ENCODE data around the gene ALG2.
A peak's percentile ranks its signal among the peaks of the same experiment; 100 is the strongest.

The ALG2 gene

GRCh38 chr9:99190597-99191283, 31.0 kb downstream of the ALG2 start:
- no peak for DNase-seq

GRCh38 chr9:99189887-99190596, 31.7 kb downstream of the ALG2 start:
- no peak for DNase-seq

DNA sequence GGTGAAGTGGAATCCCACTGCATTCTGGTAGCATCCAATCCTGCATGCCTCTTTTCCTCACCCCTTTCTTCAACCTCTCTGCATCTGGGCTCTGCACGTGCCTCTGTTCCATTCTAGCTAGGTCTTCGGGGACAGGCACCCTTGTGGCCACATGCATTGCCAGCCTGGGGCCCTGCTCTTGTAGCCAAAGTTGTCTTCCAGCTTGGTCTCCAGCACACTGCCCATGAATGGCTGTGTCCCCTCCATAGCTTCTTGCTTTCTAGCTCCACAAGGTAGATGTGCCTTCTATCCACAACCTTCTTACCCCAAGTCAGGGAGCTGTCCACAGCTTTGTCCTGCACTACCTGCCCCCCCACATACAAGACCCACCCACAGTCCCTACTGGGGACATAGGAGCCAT, 32.6 kb downstream of the ALG2 start:
- DNase-seq, result no peak

DNA sequence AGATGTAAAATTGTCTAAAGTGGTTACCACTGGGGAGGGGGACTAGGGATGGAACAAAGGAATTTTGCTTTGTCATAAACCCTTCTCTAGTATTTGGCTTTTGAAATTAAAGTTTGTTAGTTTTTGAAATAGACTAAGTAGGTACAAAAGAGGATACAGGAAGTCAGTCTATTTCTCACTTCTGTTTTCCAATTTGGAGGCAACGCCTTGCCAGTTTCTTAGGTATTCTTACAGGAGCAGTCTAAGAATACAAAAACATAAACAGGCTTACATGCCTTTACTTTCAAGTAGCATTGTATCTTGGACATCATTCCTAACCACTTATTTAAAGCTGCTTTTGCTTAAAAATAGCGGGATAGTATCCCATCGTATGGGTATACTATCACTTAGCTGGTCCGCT, 34.4 kb downstream of the ALG2 start:
- DNase-seq, result no peak

DNA sequence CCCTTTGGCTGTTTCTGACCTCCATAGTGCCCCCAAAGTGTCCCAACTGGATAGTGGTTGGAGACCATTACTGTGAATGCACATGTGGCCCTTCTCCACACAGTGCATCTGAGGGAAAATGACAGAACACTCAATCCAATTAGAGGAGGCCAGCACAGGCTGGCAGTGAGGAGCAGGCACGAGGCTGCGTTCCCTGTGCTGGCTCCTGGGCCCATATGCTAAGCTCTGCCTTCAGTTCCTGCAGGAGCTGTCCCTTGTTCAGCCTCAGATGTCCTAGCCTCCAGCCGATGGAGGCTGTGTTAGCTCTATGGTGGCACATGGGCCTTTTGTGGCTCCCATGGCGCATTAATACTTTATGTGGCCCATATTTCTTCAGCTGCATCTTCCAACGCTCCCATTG, 35.8 kb downstream of the ALG2 start:
- no peak for DNase-seq

- no peak for DNase-seq
These were observed 36.5 kb downstream of the ALG2 start for GRCh38 chr9:99185348-99185632.

DNA sequence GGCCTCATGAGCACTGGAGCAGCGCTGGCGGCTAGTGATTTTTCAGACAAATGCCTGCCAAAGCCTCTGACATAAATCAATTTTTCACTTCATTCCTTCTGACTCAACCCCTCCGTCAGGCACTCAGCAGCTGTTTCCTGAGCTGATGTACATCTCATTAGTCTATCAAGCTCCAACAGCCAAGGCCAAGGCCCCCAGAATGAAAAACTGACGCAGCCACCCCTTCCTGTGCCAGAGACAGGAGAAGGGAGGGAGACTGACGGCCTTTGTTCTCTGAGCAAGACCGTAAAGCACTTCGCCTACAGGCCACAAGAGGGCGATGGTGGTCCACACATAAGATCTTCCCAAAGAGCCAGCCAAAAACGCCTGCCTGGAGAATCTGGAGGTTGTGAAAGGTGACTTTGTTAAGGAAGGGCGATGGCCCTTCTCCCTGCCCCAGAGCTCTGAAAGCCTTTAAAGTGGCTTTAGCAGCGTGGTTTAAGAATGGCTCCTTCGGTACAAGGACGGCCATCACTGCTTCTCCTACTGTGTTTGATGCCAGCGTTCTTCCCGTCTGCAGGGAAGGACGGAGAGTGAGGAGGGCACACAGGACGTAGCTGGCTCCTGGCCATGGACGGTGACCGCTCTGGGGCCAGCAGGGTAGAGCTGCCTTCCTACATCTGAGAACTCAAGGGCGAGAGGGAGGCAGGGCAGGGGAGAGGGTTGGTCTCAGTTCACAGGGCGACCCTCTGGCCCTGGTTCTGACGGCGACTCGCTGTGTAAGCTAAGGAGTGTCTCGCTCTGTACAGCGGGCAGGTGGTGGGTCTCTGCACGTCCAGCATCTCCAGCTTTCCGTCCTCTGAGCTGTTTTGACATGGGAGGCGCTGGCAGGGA, 37.0 kb downstream of the ALG2 start:
- DNase-seq, result peak; percentile 89 to 90

GRCh38 chr9:99184110-99184474, 37.6 kb downstream of the ALG2 start:
- DNase-seq, result no peak

DNA sequence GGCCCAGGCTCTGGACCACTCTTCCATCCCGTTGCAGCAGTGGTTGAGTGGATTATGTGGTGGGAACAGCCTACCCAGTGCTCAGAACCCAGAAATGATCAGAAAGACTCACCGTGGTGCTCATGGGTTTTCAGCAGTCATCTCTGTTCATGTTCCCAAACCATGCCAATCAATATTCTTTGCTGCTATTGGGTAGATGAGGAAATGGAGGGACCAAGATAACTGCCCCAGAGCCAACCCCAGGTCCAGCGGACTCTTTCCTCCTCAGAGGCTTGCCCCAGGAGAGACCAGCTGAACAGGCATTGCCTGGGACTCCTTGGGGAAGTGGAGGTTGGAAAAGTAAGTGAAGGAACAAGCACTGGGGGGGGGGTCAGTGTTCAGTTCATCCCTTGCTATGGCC, 38.1 kb downstream of the ALG2 start:
- DNase-seq, result no peak

GRCh38 chr9:99182356-99182755, 39.4 kb downstream of the ALG2 start:
- DNase-seq, result no peak

DNA sequence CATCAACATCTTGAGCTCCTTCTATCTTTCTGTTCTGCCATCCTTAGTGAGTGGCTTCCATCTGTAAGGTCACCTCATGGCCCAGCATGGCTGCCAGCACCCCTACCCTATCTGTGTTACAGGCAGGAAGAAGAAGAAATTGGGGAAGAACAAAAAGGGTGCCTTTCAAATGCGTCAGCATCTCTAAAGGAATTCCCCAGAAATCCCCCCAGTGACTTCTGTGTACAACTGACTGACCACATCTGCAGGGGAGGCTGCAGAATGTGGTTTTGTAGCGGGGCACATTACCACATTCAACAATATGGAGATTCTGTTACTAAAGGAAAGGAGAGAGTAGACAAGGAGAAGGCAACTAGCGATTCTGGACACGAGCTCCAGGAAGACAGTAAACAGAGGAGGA, 40.1 kb downstream of the ALG2 start:
- DNase-seq, result no peak

DNA sequence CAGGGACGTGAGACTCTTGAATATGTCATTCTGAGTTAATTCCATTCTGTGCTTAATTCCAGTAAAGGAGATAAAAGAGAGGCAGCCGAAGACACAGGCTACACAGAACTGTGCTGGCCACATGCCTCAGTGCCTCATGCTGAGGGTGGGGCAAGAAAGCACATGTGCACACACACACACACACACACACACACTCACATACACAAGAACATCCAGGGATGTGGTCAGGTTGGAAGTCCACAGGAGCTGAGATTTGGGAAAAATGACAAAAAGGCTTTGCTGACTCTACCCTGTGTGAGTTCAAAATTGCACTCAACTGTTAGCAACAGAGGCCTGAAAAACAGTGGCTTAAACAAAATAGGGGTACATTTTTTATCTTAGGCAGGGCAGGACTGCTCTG, 40.5 kb downstream of the ALG2 start:
- no peak for DNase-seq

GRCh38 chr9:99180662-99181061, 41.1 kb downstream of the ALG2 start:
- DNase-seq, result no peak

GRCh38 chr9:99180199-99180598, 41.5 kb downstream of the ALG2 start:
- no peak for DNase-seq

- DNase-seq, result no peak
These were observed 42.5 kb downstream of the ALG2 start for GRCh38 chr9:99178912-99179872.

DNA sequence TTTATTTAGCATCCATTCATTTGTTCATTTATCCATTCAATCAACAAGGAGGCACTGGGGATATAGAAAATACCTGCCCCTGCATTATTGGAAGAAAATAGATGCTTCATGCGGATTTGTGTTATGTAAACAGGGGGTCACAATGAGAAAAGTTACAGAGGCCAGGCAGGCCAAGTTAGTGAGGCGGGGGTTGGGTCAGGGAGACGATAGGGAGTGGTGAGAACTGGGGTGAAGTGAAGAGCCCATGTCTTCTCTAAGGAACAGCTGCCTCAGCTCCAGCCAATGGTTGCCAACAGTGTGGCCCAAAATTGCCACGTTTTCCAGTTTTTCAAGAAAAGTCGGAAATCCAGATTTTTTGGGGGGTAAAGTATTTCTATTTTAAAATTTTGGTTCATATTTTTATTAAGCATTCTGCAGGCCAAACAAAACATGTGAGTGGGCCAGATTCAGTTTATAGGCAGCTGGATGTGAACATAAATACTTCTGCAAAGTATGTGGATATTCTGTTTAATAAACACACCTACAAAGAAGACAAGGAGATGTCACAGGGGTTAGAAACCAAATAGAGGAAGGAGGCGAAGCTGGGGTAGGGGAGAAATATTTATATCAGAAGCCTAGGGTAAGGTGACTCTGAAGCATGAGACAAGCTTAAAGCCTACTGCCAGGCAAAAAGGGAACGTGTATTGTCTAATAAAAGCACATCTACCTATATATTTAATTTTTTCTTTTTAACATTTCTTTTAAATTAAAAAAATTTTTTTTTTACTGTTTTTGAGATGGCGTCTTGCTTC, 44.0 kb downstream of the ALG2 start:
- DNase-seq, result no peak

GRCh38 chr9:99176527-99177013, 45.2 kb downstream of the ALG2 start:
- no peak for DNase-seq

DNA sequence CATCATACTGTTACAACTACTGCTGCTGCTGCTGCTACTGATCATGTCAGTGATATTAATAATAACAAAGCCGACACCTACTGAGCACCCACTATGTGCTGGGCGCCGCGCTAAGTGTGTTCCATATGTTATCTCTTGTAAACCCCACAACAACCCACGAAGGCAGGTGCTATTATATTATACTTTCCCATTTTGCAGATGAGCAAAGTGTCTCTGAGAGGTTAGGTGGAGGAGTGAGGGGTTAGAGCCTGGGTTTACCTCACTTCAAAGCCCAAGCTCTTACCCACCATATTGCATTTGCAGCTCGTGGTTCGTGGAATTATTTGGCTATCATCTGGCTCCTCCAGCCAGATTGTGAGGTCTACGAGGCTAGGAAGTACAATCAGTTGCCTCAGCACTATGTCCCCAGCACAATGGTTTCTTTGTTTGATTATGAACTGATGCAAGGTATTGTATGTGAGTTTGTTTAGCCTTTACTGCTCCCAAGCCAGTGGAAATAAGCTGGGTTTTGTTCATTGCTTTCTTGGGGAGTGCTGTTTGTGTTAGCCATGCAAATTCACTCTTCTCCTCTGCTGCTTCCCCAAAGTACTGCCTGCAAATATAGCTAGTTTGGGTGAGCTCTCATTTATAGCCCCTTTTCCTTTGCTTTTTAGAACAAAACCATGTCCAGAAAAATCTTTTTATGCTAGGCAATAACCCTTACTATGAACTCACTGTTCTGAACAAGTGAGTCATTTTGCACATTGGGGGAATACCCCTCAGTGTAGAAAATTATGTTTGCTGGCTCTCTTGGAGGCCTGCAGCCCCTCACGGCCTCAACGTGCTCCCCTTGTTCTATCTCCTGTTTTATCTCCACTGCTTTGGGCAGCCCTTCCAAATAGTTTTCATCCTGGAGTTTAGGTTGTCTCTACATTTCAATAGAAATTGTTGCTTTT, 47.9 kb downstream of the ALG2 start:
- no peak for DNase-seq

DNA sequence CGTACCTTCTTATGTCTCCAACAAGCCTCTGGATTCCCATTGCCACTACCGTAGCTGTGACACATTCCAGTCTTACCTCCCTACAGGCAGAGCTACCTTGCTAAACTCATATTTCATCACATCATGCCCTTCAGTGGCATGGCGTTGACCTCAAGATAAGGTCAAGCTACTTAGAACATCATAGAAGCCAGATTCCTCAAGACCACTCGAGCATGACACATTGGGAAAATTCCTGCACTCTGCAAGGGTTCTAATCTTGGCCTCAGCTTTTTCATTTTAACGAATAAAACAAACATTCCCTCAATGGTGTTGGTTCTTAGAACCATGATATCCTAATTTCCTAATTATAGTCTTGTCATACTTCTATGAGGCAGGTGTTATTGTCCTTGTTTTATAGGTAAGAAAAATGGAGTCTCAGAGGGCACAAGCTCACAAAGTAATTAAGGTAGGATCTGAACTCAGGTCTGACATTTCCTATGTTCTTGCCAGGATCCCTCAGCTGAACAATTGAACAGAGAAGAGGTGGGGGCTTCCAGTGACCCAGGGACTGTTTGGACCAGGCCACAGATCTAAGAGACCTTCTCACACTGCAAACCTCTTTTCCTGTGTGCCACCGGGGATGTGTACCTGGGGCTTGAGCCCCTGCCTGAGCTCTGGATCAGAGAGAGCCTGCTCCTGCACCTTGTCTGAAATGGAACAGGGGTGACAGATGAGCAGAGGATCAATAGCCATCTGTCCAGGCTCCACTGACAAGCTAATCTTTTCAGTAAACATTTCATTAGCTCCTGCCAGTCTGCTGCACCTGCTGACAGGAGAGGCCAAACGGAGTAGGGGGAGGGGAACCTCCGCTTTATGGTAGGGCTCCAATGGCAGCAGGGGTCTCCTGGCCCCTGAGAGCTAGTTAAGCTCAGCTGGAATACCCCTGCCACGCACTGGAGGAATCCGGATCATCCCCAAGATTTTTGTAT, 49.3 kb downstream of the ALG2 start:
- DNase-seq, result peak; percentile 81 to 83
